Body of pancreas (tissue), 4 donors: ENCODE measurements around the gene SLC7A7.

ENCODE experiments used
- POLR2A ChIP-seq, 3 donors: fragments of 450-650 bp; IDR thresholded peaks; one replicate each; pipeline ENCODE4 v1.6.1; 2016; ENCODE audit warnings: antibody characterized with exemption in 3 of 3, mild to moderate bottlenecking in 2 of 3
- TF ChIP-seq, protein P1 (sequence below), 7 experiments: fragments of 450-650 bp in 4 of 7; fragments of 200-600 bp in 3 of 7; sonication (generic) in 3 of 7; IDR thresholded peaks; one replicate each; pipeline ENCODE4 v1.5.1; 2016 to 2019; ENCODE audit warnings: antibody characterized with exemption in 7 of 7

DNA sequence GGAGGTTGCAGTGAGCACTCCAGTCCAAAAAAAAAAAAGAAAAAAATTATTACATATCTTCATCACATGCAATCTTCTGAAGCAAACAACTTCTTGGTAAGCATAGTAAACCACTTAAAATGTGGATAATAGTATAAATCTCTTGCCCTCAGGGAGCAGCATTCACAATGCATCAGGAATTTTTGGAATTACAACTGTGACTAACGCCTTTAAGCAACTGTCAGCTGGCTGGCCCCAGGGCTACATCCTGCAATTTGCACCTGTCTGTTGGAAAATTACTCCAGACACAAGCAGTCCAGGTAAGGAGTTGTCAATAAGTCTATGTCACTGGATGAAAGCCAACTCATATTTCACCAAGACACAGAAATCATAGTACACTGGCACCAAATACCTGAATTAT lies 5.5 kb upstream of the SLC7A7 start:
- TF ChIP-seq POLR2A (IDR thresholded peaks at IDR 0.05), result no peak
- TF ChIP-seq, protein P1, sequence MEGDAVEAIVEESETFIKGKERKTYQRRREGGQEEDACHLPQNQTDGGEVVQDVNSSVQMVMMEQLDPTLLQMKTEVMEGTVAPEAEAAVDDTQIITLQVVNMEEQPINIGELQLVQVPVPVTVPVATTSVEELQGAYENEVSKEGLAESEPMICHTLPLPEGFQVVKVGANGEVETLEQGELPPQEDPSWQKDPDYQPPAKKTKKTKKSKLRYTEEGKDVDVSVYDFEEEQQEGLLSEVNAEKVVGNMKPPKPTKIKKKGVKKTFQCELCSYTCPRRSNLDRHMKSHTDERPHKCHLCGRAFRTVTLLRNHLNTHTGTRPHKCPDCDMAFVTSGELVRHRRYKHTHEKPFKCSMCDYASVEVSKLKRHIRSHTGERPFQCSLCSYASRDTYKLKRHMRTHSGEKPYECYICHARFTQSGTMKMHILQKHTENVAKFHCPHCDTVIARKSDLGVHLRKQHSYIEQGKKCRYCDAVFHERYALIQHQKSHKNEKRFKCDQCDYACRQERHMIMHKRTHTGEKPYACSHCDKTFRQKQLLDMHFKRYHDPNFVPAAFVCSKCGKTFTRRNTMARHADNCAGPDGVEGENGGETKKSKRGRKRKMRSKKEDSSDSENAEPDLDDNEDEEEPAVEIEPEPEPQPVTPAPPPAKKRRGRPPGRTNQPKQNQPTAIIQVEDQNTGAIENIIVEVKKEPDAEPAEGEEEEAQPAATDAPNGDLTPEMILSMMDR (IDR thresholded peaks at IDR 0.05), result no peak
